Activated effector memory CD4-positive, alpha-beta T cell treated with Interleukin-2 at 50 U/mL for 16 hours (primary cell): ENCODE results near the gene TRIM24.

Experiments used
- DNase-seq: peaks from one replicate; pipeline ENCODE4 v3.0.0-alpha.2; 2020

TRIM24 gene

GRCh38 chr7:138543739-138544138, 83.7 kb downstream of the TRIM24 start:
- no peak for DNase-seq

DNA sequence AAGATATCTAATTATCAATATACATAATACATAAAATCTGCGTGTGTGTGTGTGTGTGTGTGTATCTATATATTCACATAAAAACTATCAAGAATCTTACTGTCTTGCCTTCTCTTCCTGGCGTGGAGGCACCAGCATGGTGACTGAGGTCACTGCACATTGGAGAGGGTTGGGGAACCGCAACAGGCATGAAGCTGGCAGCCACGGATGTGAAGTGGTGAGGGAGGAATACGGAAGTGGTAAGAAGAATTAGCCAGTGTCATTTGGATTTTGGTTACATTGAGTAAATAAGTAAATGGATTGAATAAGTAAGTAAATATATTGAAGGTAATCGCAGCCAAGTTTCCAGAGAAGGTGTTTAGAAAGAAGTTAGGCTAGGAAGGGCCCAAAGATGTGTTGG, 85.1 kb downstream of the TRIM24 start:
- no peak for DNase-seq

DNA sequence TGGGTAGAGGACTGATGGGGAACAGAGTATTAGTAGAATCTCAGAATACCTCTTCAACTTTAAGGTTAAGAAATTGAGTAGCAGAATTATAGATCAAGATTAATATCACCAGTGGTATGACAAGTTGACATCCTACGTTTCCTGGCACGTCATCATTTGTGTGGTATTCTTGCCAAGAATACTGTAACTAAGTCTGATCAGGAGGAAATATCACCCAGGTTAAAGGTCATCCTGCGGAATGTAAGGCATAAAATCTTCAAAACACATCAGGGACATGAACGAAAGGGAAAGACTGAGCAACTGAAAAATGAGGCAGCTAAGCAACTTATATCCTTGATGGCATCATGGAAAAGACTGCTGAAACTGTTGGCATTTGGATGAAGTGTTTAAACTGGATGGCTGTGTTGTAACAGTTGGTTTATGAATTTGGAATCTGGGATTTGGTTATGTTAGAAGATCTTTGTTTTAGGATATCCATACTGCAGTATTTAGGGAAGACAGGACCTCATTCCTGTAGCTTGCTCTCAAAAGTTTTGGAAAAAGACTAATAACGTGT, 86.1 kb downstream of the TRIM24 start:
- DNase-seq, result no peak

GRCh38 chr7:138546829-138547228, 86.8 kb downstream of the TRIM24 start:
- no peak for DNase-seq

GRCh38 chr7:138549082-138549481, 89.0 kb downstream of the TRIM24 start:
- DNase-seq, result no peak

- DNase-seq, result no peak
Observed at GRCh38 chr7:138550337-138550736, 90.3 kb downstream of the TRIM24 start.

DNA sequence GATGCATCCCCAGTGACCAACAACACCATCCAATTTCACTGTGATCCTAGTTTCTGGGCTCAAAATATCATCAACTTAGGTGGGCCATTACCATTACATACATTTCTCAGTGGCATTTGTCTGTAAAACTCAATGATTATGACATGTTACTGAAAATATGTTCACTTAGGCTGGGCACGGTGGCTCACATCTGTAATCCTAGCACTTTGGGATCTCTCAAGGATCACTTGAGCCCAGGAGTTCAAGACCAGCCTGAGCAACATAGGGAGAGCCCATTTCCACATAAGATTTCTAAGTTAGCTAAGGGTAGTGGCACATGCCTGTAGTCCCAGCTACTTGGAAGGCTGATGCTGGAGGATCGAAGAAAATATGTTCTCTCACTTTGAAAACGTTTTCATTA, 91.0 kb downstream of the TRIM24 start:
- no peak for DNase-seq

DNA sequence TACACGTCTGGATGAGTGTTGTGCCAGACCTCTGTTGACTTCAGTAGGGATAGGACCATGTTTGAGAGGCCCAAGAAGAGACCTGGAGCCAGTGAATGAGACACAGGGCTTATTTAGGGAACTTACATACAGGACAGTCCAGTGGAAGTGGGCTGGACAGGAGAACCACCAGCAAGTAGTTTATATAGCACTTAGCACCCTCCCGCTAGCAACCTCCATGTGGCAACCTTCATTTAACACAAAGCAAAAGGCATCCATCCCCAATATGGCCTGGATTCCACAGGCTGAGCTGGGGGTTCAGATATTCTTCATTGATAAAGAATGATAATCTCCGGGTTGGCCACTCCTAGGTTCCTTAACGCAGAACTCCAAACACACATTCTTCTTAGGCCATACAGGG, 93.7 kb downstream of the TRIM24 start:
- no peak for DNase-seq

- DNase-seq, result no peak
Observed at GRCh38 chr7:138554674-138555073, 94.6 kb downstream of the TRIM24 start.

DNA sequence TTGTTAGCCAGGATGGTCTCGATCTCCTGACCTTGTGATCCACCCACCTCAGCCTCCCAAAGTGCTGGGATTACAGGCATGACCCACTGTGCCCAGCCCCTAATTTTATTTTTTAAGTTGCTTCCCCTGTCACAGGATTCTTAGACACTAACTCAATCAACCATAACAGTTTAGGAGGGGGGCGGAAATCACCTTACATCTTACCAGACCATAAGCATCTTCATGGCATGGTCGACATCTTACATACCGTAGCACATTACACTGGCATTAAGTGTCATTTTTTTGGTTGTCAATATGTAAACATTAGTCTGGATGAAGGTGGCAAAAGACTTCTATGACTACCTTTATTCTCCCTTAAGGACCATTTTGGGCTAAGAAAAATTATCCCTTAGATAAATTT, 95.6 kb downstream of the TRIM24 start:
- DNase-seq, result no peak

GRCh38 chr7:138556771-138557484, 96.9 kb downstream of the TRIM24 start:
- no peak for DNase-seq

DNA sequence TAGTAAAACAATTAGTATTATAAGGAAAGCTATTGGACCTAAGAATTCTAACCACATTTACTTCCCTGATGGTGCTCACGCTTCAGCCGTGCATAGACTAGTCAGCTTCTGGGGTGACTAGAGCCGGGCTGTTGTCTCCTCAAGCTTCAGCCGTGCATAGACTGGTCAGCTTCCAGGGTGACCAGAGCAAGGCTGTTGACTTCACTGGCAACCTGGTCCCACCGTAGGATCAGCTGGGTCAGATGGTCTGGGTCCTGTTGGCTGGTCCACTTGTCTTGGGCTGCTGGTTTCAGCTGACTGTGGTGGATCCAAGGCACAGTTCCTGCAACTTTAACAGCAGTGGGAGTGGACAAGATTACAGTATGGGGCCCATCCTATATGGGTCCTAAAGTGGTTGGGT, 99.4 kb downstream of the TRIM24 start:
- DNase-seq, result no peak

DNA sequence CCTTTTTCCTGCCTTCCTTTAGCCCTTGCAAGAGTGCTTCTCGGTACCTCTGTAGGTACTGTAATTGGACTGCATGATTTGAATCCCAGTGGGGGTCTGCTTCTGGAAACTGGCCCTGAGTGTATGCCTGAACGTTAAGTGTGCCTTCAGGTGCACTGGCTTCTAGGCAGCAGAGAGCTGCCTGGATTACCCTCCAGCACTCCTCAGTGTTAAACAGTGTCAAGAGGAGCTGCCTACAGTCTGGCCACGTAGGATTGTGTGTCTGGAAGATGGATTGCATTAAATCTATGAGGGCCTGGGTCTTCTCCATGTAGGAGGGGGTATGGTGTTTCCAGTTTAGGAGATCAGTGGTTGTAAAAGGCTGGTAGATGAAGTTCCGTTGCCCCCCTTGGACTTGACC, 103.7 kb downstream of the TRIM24 start:
- no peak for DNase-seq

DNA sequence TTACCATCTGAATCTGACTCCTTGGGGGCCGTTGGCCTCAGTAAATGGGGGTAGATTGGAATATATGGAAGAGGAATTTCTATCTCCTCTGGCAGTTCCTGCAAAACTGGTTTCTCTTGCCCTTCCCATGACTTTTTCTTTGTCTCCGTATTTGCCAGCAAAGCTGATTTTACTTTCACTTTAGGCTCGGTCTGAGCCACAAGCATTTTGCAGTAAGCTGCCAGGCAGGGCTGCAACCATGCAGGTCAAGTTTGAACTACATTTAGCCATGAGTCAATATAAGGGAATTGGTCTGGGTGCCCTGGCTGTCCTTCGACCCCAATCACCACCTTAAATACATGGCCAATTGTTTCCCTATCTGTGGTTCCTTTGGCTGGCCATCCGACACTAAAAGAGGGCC, 104.3 kb downstream of the TRIM24 start:
- no peak for DNase-seq

DNA sequence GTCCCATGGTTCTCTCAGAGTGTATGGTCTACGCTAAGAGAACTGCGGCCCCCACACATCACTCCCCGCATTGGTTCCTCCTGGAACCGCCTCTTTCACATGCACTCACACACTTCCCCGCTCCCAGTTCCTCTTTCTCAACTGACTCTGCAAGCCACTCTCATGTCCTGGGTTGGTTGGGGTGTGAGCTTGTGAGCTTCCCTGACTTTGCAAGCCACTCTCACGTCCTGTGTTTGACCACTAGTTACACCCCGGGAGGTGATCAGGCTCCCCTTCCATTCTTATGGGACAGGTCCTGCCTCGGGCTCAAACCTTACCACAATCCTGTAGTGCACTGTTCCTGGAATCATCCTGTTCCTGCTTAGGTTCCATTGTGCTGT, 105.0 kb downstream of the TRIM24 start:
- no peak for DNase-seq

DNA sequence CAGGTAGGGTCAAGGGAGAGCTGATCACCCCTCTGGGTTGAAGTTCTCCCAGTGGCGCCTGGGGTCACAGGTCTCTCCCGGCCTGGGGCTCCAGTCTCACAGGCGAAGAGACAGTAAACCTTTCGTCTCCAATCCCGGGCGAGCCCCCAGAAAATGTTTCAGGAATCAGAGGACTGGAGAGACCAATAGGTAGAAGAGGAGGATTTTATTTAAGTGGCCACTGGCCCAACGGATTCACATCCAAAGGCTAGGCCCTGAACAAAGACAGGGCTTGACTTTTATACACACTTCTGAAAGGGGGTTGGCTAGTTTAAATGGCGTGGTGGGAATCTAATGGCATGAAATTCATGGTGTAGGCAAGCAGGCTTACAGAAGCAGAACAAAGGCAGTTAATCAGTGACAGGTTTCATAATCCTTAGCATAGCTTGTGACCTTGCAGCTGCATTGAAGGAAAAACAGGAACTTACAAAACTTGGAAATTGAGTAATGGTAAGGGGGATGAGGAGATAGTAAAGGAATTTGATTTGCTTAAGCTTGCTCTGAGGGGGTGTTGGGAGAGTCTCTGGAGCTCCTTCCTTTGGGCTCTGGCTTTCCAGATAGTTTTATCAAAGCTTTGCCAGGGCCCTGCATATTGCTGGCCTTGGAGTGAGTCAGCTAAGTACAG, 105.5 kb downstream of the TRIM24 start:
- no peak for DNase-seq

- DNase-seq, result no peak
Observed at GRCh38 chr7:138568655-138569054, 108.6 kb downstream of the TRIM24 start.

GRCh38 chr7:138569418-138569817, 109.4 kb downstream of the TRIM24 start:
- no peak for DNase-seq

GRCh38 chr7:138570715-138571114, 110.7 kb downstream of the TRIM24 start:
- no peak for DNase-seq

- no peak for DNase-seq
Observed at GRCh38 chr7:138573741-138574140, 113.7 kb downstream of the TRIM24 start.

GRCh38 chr7:138575897-138576428, 115.9 kb downstream of the TRIM24 start:
- DNase-seq, result no peak

- DNase-seq, result no peak
Observed at GRCh38 chr7:138579136-138579535, 119.1 kb downstream of the TRIM24 start.

DNA sequence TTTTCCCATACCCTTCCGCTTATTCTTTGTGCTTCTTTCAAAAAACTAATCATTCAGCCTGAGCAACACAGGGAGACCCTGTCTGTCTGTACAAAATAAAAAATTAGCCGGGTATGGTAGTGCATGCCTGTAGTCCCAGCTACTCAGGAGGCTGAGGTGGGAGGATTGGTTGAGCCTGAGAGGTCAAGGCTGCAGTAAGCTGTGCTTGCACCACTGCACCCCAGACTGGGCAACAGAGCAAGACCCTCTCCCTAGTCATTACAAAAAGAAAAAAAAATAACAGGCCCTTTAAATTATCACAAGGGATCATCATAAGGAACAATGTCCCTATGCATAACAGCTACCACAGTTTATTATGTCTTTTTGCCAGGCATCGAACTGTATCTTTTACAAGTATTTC, 119.6 kb downstream of the TRIM24 start:
- no peak for DNase-seq

DNA sequence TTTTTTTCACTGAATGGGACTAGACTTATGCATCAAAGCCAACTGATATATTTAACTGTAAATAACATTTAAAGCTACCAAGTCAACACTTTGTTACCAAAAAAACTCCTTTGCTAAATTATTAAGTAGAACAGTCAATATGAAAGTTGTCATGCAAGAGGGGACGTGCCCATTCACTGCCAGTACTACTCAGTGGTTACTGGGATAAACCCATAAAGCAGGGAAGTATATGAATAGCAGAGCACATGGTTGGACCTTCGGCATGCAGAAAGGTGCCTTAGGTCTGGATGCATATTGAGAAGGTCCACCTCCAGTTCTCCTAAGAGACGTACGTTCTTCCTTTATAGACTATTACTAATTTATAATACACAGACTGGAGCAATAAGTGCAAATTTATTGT, 121.0 kb downstream of the TRIM24 start:
- DNase-seq, result no peak
